ENCODE data around the gene PARVG. TPM values are rescaled to one million over a fixed set of nuclear protein-coding genes. Genes with fewer than 3 reads are reported as not detected.
A peak's percentile ranks its signal among the peaks of the same experiment; 100 is the strongest.

PARVG gene
- total RNA-seq, 4 donors from 2014 or later: 18.4 to 304 (median 33.8) TPM

GRCh38 chr22:44159811-44160210 is 20.9 kb upstream of the PARVG start:
- DNase-seq: peak in 1 of 3 donors; percentile 6
- peak overlapping the region in 1 of 4 donors; percentile 63 for H3K27ac ChIP-seq
- TF ChIP-seq CTCF (IDR thresholded peaks at IDR 0.05) (no peak), POLR2A (IDR thresholded peaks at IDR 0.05) (no peak)
- no peaks in the 10 kb centered on the region for H3K36me3 ChIP-seq
- no peaks in the 10 kb centered on the region for H3K27me3 ChIP-seq
- no peak overlapping the region for H3K4me3 ChIP-seq
- no peaks in the 10 kb centered on the region for H3K4me1 ChIP-seq
- H3K9me3 ChIP-seq: no peaks in the 10 kb centered on the region

- TF ChIP-seq CTCF (IDR thresholded peaks at IDR 0.05) (no peak), POLR2A (IDR thresholded peaks at IDR 0.05) (no peak)
- Histone ChIP-seq H3K4me3 (no peak overlapping the region), H3K27ac (no peak overlapping the region), H3K36me3 (no peaks in the 10 kb centered on the region), H3K4me1 (no peaks in the 10 kb centered on the region), H3K27me3 (no peaks in the 10 kb centered on the region), H3K9me3 (no peaks in the 10 kb centered on the region)
- DNase-seq: peak in 1 of 3 donors; percentile 13
Measured at GRCh38 chr22:44160421-44160820, 20.3 kb upstream of the PARVG start.

- H3K4me3 ChIP-seq: no peak overlapping the region
- no peaks in the 10 kb centered on the region for H3K27me3 ChIP-seq
- no peaks in the 10 kb centered on the region for H3K4me1 ChIP-seq
- H3K36me3 ChIP-seq: no peaks in the 10 kb centered on the region
- no peaks in the 10 kb centered on the region for H3K9me3 ChIP-seq
- no peak overlapping the region for H3K27ac ChIP-seq
- TF ChIP-seq CTCF (IDR thresholded peaks at IDR 0.05) (no peak), POLR2A (IDR thresholded peaks at IDR 0.05) (no peak)
- peak in 1 of 3 donors; percentile 26 for DNase-seq
Measured at GRCh38 chr22:44161673-44162072, 19.1 kb upstream of the PARVG start.

GRCh38 chr22:44162960-44163359 is 17.8 kb upstream of the PARVG start:
- Histone ChIP-seq H3K9me3 (no peaks in the 10 kb centered on the region), H3K4me1 (no peaks in the 10 kb centered on the region), H3K27me3 (no peaks in the 10 kb centered on the region), H3K36me3 (no peaks in the 10 kb centered on the region), H3K27ac (no peak overlapping the region), H3K4me3 (no peak overlapping the region)
- DNase-seq: no peak
- TF ChIP-seq CTCF (IDR thresholded peaks at IDR 0.05): no peak

- Histone ChIP-seq H3K27me3 (no peaks in the 10 kb centered on the region), H3K4me1 (no peaks in the 10 kb centered on the region), H3K9me3 (no peaks in the 10 kb centered on the region), H3K4me3 (no peak overlapping the region), H3K27ac (no peak overlapping the region), H3K36me3 (no peaks in the 10 kb centered on the region)
- TF ChIP-seq POLR2A (IDR thresholded peaks at IDR 0.05): no peak
- no peak for TF ChIP-seq CTCF (IDR thresholded peaks at IDR 0.05)
- no peak for DNase-seq
Measured at GRCh38 chr22:44163536-44163935, 17.2 kb upstream of the PARVG start.

- DNase-seq: no peak
- no peak overlapping the region for H3K4me3 ChIP-seq
- H3K27me3 ChIP-seq: no peaks in the 10 kb centered on the region
- H3K36me3 ChIP-seq: no peaks in the 10 kb centered on the region
- H3K9me3 ChIP-seq: no peaks in the 10 kb centered on the region
- H3K27ac ChIP-seq: no peak overlapping the region
- no peak for TF ChIP-seq CTCF (IDR thresholded peaks at IDR 0.05)
- TF ChIP-seq POLR2A (IDR thresholded peaks at IDR 0.05): no peak
- H3K4me1 ChIP-seq: no peaks in the 10 kb centered on the region
Measured at GRCh38 chr22:44164031-44164430, 16.7 kb upstream of the PARVG start.
